HG02943 (cell line): ENCODE measurements around the gene MAEA.

Source experiments
- ATAC-seq: cut with Tn5 transposase; IDR thresholded peaks from one replicate; pipeline ENCODE4 v1.9.1; 2021; ENCODE audit warnings: mild to moderate bottlenecking, low read depth, moderate library complexity; ENCODE audit not compliant: unreplicated experiment

Gene MAEA

GRCh38 chr4:1298461-1298860 is 8.8 kb downstream of the MAEA start:
- no peak for ATAC-seq

GRCh38 chr4:1299301-1299860 is 9.7 kb downstream of the MAEA start:
- no peak for ATAC-seq

GRCh38 chr4:1300466-1301455 is 11.1 kb downstream of the MAEA start:
- ATAC-seq, result no peak

- ATAC-seq, result no peak
These were observed 12.5 kb downstream of the MAEA start for GRCh38 chr4:1302159-1302558.

- no peak for ATAC-seq
These were observed 15.6 kb downstream of the MAEA start for GRCh38 chr4:1305261-1305711.

- ATAC-seq, result no peak
These were observed 16.2 kb downstream of the MAEA start for GRCh38 chr4:1305781-1306455.

- no peak for ATAC-seq
These were observed 18.5 kb downstream of the MAEA start for GRCh38 chr4:1307951-1308735.

GRCh38 chr4:1309261-1310010 is 19.7 kb downstream of the MAEA start:
- ATAC-seq, result peak; percentile 84

GRCh38 chr4:1310031-1310795 is 20.5 kb downstream of the MAEA start:
- no peak for ATAC-seq

GRCh38 chr4:1310796-1311631 is 21.3 kb downstream of the MAEA start:
- ATAC-seq, result no peak

GRCh38 chr4:1312821-1313640 is 23.3 kb downstream of the MAEA start:
- ATAC-seq, result no peak

- no peak for ATAC-seq
These were observed 25.6 kb downstream of the MAEA start for GRCh38 chr4:1315306-1315705.

- ATAC-seq, result no peak
These were observed 26.3 kb downstream of the MAEA start for GRCh38 chr4:1315836-1316536.

- no peak for ATAC-seq
These were observed 27.0 kb downstream of the MAEA start for GRCh38 chr4:1316537-1317168.

GRCh38 chr4:1317177-1318045 is 27.7 kb downstream of the MAEA start:
- ATAC-seq, result no peak
